Inflammatory macrophage treated with lipopolysaccharide for 4 hours (primary cell): ENCODE results near the gene HOXD8.

ENCODE experiments used
- DNase-seq: peaks from one replicate; pipeline ENCODE4 v3.0.0-alpha.2; 2020

Gene HOXD8

GRCh38 chr2:176117162-176117822 lies 12.2 kb upstream of the HOXD8 start:
- no peak for DNase-seq

GRCh38 chr2:176117823-176118371 lies 11.6 kb upstream of the HOXD8 start:
- DNase-seq: no peak

GRCh38 chr2:176118601-176119339 lies 10.7 kb upstream of the HOXD8 start:
- peak; percentile 13 for DNase-seq

GRCh38 chr2:176120364-176121189 lies 8.9 kb upstream of the HOXD8 start:
- no peak for DNase-seq

GRCh38 chr2:176121190-176122051 lies 8.1 kb upstream of the HOXD8 start:
- DNase-seq: no peak

GRCh38 chr2:176122052-176122682 lies 7.3 kb upstream of the HOXD8 start:
- no peak for DNase-seq

GRCh38 chr2:176122683-176123410 lies 6.7 kb upstream of the HOXD8 start, which contains the start of gene HOXD9:
Gene HOXD9, plus strand, starts transcription at chr2:176122719. Its CDS starts 50 bp downstream, at chr2:176122769.
- no peak for DNase-seq

GRCh38 chr2:176123411-176124109 lies 5.9 kb upstream of the HOXD8 start:
- no peak for DNase-seq

GRCh38 chr2:176124110-176124946 lies 5.2 kb upstream of the HOXD8 start:
- DNase-seq: no peak

- DNase-seq: no peak
These were observed 4.3 kb upstream of the HOXD8 start for GRCh38 chr2:176124947-176125771.

- DNase-seq: no peak
These were observed 3.8 kb upstream of the HOXD8 start for GRCh38 chr2:176125772-176126054.

- DNase-seq: peak; percentile 61
These were observed 2.4 kb upstream of the HOXD8 start for GRCh38 chr2:176126929-176127773.

GRCh38 chr2:176127774-176128072 lies 1.8 kb upstream of the HOXD8 start:
- no peak for DNase-seq

- no peak for DNase-seq
These were observed 1.1 kb upstream of the HOXD8 start for GRCh38 chr2:176128172-176128981.

- DNase-seq: no peak
These were observed 275 bp downstream of the HOXD8 start for GRCh38 chr2:176129813-176130146.

- DNase-seq: no peak
These were observed 847 bp downstream of the HOXD8 start for GRCh38 chr2:176130147-176130956.
